NT2/D1 (cell line): ENCODE results near the gene TBC1D4.

Source experiments
- SUZ12 ChIP-seq: IDR thresholded peaks from 2 replicates; pipeline ENCODE4 v1.6.1; 2011; ENCODE audit not compliant: insufficient read length, insufficient read depth; ENCODE audit errors: extremely low read depth
- YY1 ChIP-seq: IDR thresholded peaks from 2 replicates; pipeline ENCODE4 v1.6.1; 2011; ENCODE audit not compliant: insufficient read length, insufficient read depth
- ZNF274 ChIP-seq: IDR thresholded peaks from 2 replicates; pipeline ENCODE4 v1.6.1; 2011; ENCODE audit warnings: mild to moderate bottlenecking, low read depth, low read length

- TF ChIP-seq YY1, result no peak
- no peak for TF ChIP-seq SUZ12
- TF ChIP-seq ZNF274, result no peak
These were observed 181.8 kb downstream of the TBC1D4 start for GRCh38 chr13:75299913-75300862.
